ENCODE measurements around the gene MAP2K5.

The MAP2K5 gene

DNA sequence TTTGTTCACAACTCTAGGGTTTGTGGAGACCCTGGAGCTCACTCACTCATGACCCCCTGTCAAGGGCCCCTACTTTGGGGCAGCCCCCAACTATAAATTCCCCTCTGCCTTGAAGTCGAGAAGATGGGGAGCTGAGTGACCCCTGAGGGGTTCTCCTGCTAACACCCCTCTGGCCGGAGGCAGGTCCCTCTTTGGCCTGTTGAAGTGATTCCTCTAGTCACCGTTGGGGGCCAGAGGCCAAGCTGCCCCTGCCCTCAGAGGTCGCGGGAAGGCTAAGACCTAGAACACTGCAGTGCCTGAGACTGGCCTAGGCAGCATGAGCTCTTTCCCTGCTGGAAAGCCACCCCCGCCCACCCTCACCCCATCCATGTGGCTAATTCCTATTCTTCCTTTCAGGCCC, 267.4 kb downstream of the MAP2K5 start:
- Histone ChIP-seq H3K4me3 (no peak overlapping the region), H3K27ac (no peak overlapping the region)

- H3K27ac ChIP-seq = no peak overlapping the region
- no peak overlapping the region for H3K4me3 ChIP-seq
These were observed 269.7 kb downstream of the MAP2K5 start for GRCh38 chr15:67812241-67812644.

GRCh38 chr15:67813104-67813634, 270.7 kb downstream of the MAP2K5 start:
- Histone ChIP-seq H3K4me3 (no peak overlapping the region), H3K27ac (no peak overlapping the region)

GRCh38 chr15:67815036-67815592, 272.6 kb downstream of the MAP2K5 start:
- H3K27ac ChIP-seq = no peak overlapping the region
- H3K4me3 ChIP-seq = no peak overlapping the region

GRCh38 chr15:67816668-67817067, 274.2 kb downstream of the MAP2K5 start:
- H3K4me3 ChIP-seq = no peak overlapping the region
- H3K27ac ChIP-seq = no peak overlapping the region

DNA sequence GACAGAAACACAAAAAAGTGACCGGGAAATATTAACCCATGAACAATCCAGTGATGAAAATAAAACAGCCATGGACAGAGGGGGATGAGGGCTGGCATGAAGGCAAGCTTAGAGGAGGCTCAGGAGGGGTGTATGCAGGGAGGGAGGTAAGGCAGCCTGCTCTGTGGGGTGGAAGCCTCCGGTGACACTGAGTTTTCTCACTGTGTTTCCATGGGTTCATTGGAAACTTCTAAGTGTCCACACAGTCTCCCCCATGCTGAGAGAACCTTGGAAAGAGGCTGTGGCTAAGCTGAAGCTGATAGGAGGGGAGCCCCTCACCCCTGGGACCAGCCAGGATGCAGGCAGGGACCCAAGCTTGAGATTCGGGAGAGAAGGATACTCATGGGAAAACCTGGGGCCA, 276.0 kb downstream of the MAP2K5 start:
- Histone ChIP-seq H3K27ac (no peak overlapping the region), H3K4me3 (no peak overlapping the region)

GRCh38 chr15:67819636-67820035, 277.1 kb downstream of the MAP2K5 start:
- H3K27ac ChIP-seq = no peak overlapping the region
- no peak overlapping the region for H3K4me3 ChIP-seq

GRCh38 chr15:67820122-67820991, 277.9 kb downstream of the MAP2K5 start:
- Histone ChIP-seq H3K27ac (no peak overlapping the region), H3K4me3 (no peak overlapping the region)

DNA sequence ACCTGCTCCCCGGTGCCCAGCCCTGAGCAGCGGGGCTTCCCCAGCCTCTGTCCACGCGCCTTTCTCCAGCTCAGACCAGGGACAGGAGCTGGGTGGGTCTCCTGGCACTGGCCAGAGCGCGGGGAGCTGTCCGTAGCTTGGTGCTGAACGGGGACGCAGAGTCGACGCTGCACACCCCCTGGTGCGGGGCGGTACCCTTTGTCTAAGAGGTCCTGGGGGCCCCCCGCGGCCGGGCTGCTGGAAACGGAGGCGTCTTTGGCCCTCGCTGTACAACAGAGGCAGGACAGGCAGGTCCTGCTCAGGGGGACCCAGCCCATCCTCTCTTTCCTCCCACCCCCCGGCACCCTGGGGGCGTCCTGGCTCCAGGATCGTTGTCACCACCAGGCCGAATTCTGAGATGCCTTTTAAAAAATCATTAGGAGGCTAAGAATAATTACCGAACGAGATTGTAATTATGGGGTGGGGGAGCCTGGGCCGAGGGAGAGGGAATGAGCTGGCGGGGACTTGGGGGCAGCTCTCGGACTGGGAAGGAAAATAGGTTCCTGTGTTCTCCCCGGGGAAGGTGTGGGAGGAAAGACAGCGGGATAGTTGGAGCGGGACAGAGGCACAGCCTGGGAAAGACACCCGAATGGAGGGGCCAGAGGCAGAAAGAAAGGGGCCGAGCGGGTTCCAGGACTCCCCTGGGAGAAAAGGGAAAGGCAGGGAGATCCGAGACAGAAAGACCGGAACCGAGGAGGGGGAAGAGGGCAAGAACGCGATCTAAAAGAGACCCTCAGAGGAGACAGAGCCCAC, 278.7 kb downstream of the MAP2K5 start:
- no peak overlapping the region for H3K4me3 ChIP-seq
- no peak overlapping the region for H3K27ac ChIP-seq

DNA sequence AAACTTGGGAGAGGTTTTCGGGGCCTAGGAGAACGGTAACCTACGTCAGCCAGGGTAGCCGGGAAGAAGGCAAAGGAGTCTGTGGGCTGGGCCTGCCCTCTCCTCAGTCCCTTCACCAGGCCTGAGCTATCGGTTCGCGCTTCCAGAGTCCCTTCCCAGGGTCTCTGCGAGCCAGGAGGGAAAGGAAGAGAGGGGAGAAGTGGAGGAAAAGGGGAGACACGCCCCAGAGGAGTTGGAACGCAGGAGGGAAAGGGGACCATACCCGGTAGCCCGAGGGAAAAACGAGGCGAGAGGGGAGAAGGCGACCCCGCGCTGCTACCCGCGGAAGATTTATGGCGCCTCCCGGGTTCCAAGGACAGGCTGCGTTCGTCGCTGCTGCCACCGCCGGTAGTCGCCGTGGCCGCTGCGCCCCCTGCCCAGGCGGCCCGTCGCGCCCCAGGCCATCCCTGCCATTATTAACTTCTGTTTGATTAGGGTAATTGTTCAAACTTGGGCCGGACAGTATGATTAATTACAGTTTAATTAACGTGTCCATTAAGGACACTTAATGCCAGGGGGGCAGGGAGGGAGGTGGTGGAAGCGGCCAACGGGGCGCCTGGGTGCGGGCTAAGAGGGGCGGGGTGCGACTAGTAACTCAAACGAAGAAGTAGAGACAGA, 279.4 kb downstream of the MAP2K5 start:
- no peak overlapping the region for H3K27ac ChIP-seq
- no peak overlapping the region for H3K4me3 ChIP-seq

- Histone ChIP-seq H3K27ac (no peak overlapping the region), H3K4me3 (peak overlapping the region in 3 of 7 experiments; percentile 9 to 34 (median 19))
These were observed 280.2 kb downstream of the MAP2K5 start for GRCh38 chr15:67822537-67823313.

GRCh38 chr15:67823314-67824196, 281.1 kb downstream of the MAP2K5 start:
- H3K4me3 ChIP-seq = peak overlapping the region in 4 of 7 experiments; percentile 4 to 34 (median 14)
- H3K27ac ChIP-seq = no peak overlapping the region

GRCh38 chr15:67824197-67824968, 281.9 kb downstream of the MAP2K5 start:
- H3K27ac ChIP-seq = no peak overlapping the region
- no peak overlapping the region for H3K4me3 ChIP-seq

DNA sequence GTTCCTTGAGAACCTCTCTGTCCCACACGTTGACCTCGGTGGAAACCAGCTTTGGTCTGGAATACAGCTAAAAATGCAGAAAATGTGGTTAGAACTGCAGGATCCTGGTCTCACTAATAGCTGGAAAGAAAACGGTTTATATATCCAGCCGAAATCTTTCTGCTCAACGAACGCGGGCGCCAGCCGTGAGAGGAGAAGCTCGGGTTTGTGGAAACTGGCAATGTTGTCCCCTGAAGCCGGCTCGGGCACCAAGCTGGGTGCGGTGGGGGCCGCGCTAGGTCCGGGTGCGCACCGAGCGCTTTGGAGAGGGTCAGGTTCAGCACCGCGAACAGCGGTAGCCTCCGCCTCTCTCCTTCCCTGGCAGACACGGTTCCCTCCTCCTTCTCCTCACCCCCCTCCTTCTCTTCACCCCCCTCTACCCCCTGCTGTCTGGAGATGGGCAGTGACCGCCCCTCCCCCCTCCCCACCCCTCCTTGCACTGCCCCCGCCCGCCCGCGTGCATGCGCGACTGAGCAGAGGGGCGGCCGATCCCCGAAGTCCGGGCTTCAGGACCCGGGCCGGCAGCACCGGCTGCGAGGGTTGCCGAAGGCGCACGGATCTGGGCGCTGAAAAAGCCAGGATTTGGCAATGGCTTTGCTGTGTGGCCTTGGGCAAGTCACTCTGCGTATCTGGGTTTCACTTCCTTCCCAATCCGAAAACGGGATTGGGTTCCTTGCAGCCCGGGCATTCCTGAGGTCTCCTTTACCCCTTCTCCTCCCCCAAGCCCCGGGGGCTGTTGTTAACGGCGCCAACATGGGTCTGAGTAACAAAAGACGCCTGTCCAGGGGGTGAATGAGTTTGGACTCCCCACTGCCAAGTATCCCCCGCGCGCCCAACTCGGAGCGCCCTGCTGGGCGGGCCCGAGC, 282.7 kb downstream of the MAP2K5 start, which contains the start of gene SKOR1:
Gene SKOR1 (plus strand): TSS at position 534 of the 905 bp plus-strand sequence. CDS start 94 bp downstream, at position 628.
- Histone ChIP-seq H3K27ac (no peak within 1 kb of the TSS), H3K4me3 (peak within 1 kb of the TSS in 2 of 7 experiments; percentile 13 to 26)

DNA sequence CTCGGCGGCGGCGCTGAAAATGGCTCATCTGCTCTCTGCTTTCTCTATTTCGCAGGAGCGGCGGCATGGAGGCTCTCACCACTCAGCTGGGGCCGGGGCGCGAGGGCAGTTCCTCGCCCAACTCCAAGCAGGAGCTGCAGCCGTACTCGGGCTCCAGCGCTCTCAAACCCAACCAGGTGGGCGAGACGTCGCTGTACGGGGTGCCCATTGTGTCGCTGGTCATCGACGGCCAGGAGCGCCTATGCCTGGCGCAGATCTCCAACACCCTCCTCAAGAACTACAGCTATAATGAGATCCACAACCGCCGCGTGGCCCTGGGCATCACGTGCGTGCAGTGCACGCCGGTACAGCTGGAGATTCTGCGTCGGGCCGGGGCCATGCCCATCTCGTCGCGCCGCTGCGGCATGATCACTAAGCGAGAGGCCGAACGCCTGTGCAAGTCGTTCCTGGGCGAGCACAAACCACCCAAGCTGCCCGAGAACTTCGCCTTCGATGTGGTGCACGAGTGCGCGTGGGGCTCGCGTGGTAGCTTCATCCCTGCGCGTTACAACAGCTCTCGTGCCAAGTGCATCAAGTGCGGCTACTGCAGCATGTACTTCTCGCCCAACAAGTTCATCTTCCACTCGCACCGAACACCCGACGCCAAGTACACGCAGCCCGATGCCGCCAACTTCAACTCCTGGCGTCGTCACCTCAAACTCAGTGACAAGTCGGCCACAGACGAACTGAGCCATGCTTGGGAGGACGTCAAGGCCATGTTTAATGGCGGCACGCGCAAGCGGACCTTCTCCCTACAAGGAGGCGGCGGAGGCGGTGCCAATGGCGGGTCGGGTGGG, 283.6 kb downstream of the MAP2K5 start:
- Histone ChIP-seq H3K4me3 (peak overlapping the region in 2 of 7 experiments; percentile 13 to 26), H3K27ac (no peak overlapping the region)

Measured in skin epidermis (tissue), 12 donors.